Uterus (tissue), 2 donors: Measurements from ENCODE around the gene COL25A1.

ENCODE experiments used
- POLR2A ChIP-seq, 2 donors: fragments of 450-650 bp; IDR thresholded peaks; one replicate each; pipeline ENCODE4 v1.6.1; 2016; ENCODE audit warnings: antibody characterized with exemption in 2 of 2, mild to moderate bottlenecking in 1 of 2, moderate library complexity in 1 of 2
- TF ChIP-seq, protein P1 (sequence below), 4 experiments: fragments of 200-600 bp in 2 of 4; fragments of 450-650 bp in 2 of 4; sonication (generic) in 2 of 4; IDR thresholded peaks; one replicate each; pipeline ENCODE4 v1.5.1; 2016 to 2019; ENCODE audit warnings: antibody characterized with exemption in 4 of 4, mild to moderate bottlenecking in 2 of 4, moderate library complexity in 1 of 4

GRCh38 chr4:109325698-109326097, 23.2 kb upstream of the COL25A1 start:
- TF ChIP-seq, protein P1, sequence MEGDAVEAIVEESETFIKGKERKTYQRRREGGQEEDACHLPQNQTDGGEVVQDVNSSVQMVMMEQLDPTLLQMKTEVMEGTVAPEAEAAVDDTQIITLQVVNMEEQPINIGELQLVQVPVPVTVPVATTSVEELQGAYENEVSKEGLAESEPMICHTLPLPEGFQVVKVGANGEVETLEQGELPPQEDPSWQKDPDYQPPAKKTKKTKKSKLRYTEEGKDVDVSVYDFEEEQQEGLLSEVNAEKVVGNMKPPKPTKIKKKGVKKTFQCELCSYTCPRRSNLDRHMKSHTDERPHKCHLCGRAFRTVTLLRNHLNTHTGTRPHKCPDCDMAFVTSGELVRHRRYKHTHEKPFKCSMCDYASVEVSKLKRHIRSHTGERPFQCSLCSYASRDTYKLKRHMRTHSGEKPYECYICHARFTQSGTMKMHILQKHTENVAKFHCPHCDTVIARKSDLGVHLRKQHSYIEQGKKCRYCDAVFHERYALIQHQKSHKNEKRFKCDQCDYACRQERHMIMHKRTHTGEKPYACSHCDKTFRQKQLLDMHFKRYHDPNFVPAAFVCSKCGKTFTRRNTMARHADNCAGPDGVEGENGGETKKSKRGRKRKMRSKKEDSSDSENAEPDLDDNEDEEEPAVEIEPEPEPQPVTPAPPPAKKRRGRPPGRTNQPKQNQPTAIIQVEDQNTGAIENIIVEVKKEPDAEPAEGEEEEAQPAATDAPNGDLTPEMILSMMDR (IDR thresholded peaks at IDR 0.05), result no peak
- no peak for TF ChIP-seq POLR2A (IDR thresholded peaks at IDR 0.05)
